ENCODE results near the gene CCDC192. TPM values are rescaled to one million over a fixed set of nuclear protein-coding genes. Genes with fewer than 3 reads are reported as not detected.

The CCDC192 gene
- total RNA-seq, 1 donor from 2014 or later, result 0.31 TPM

GRCh38 chr5:127980843-127981242, 277.7 kb downstream of the CCDC192 start:
- DNase-seq (ENCODE audit: extremely low spot score, unreplicated experiment), result no peak
- no peaks in the 10 kb centered on the region for H3K27me3 Mint-ChIP-seq
- no peaks in the 10 kb centered on the region for H3K9me3 Mint-ChIP-seq

DNA sequence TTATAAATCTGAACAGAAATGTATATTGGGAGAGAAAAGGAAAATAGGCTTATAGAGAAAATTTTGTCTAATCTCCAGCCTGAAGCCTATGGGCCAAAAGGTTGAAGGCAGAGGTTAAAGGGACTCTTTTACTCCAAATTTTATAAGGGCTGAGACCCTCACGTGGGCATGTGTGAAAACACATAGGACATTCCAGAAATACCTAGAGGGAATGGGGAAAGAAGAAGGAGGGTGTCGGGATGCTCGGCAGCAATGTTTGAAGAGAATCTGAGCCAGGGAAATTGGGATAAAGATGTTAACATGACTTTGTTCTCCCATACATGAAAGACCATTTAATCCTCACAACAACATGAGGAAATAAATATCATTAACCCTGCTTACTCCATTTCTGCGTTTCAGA, 278.3 kb downstream of the CCDC192 start:
- peaks cover 2% of the 10 kb centered on the region for H3K9me3 Mint-ChIP-seq
- no peaks in the 10 kb centered on the region for H3K27me3 Mint-ChIP-seq
- TF ChIP-seq, protein P1, sequence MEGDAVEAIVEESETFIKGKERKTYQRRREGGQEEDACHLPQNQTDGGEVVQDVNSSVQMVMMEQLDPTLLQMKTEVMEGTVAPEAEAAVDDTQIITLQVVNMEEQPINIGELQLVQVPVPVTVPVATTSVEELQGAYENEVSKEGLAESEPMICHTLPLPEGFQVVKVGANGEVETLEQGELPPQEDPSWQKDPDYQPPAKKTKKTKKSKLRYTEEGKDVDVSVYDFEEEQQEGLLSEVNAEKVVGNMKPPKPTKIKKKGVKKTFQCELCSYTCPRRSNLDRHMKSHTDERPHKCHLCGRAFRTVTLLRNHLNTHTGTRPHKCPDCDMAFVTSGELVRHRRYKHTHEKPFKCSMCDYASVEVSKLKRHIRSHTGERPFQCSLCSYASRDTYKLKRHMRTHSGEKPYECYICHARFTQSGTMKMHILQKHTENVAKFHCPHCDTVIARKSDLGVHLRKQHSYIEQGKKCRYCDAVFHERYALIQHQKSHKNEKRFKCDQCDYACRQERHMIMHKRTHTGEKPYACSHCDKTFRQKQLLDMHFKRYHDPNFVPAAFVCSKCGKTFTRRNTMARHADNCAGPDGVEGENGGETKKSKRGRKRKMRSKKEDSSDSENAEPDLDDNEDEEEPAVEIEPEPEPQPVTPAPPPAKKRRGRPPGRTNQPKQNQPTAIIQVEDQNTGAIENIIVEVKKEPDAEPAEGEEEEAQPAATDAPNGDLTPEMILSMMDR (conservative IDR thresholded peaks at IDR 0.05), result no peak
- peaks cover 2% of the 10 kb centered on the region for H3K36me3 Mint-ChIP-seq
- H3K4me3 Mint-ChIP-seq, result no peak overlapping the region
- DNase-seq (ENCODE audit: extremely low spot score, unreplicated experiment), result no peak
- peaks cover 20% of the 10 kb centered on the region for H3K4me1 Mint-ChIP-seq (ENCODE audit: unreplicated experiment)
- H3K27ac Mint-ChIP-seq, result no peak overlapping the region

More at GRCh38 chr5:127980843-127981242, 277.7 kb downstream of the CCDC192 start:
- Mint-ChIP-seq H3K4me3 (no peak overlapping the region), H3K4me1 (ENCODE audit: unreplicated experiment) (peaks cover 18% of the 10 kb centered on the region), H3K36me3 (no peaks in the 10 kb centered on the region), H3K27ac (no peak overlapping the region)
- TF ChIP-seq, protein P1 (conservative IDR thresholded peaks at IDR 0.05), result no peak

GRCh38 chr5:127985811-127986325, 282.7 kb downstream of the CCDC192 start:
- peaks cover 4% of the 10 kb centered on the region for H3K9me3 Mint-ChIP-seq
- H3K27me3 Mint-ChIP-seq, result no peaks in the 10 kb centered on the region
- TF ChIP-seq, protein P1 (conservative IDR thresholded peaks at IDR 0.05), result no peak
- H3K27ac Mint-ChIP-seq, result no peak overlapping the region
- H3K36me3 Mint-ChIP-seq, result peaks cover 3% of the 10 kb centered on the region
- H3K4me3 Mint-ChIP-seq, result no peak overlapping the region
- no peak for DNase-seq (ENCODE audit: extremely low spot score, unreplicated experiment)
- peaks cover 30% of the 10 kb centered on the region for H3K4me1 Mint-ChIP-seq (ENCODE audit: unreplicated experiment)

GRCh38 chr5:127987354-127988145, 284.4 kb downstream of the CCDC192 start:
- no peak for DNase-seq (ENCODE audit: extremely low spot score, unreplicated experiment)
- Mint-ChIP-seq H3K4me1 (ENCODE audit: unreplicated experiment) (peaks cover 17% of the 10 kb centered on the region), H3K4me3 (no peak overlapping the region), H3K27me3 (no peaks in the 10 kb centered on the region), H3K27ac (peak overlapping the region; percentile 60), H3K9me3 (peaks cover 4% of the 10 kb centered on the region), H3K36me3 (peaks cover 3% of the 10 kb centered on the region)
- TF ChIP-seq, protein P1 (conservative IDR thresholded peaks at IDR 0.05), result no peak

GRCh38 chr5:127988146-127988760, 285.1 kb downstream of the CCDC192 start:
- Mint-ChIP-seq H3K27me3 (no peaks in the 10 kb centered on the region), H3K4me3 (no peak overlapping the region), H3K36me3 (peaks cover 3% of the 10 kb centered on the region), H3K9me3 (peaks cover 4% of the 10 kb centered on the region), H3K4me1 (ENCODE audit: unreplicated experiment) (peaks cover 12% of the 10 kb centered on the region), H3K27ac (peak overlapping the region; percentile 60)
- no peak for DNase-seq (ENCODE audit: extremely low spot score, unreplicated experiment)
- TF ChIP-seq, protein P1 (conservative IDR thresholded peaks at IDR 0.05), result no peak

Other genes with a start within 250 kb of the CCDC192 start
- 75.1 and 102 TPM in 2 replicates for gene PRRC1, start 185.8 kb upstream of the CCDC192 start, total RNA-seq (ENCODE audit: low replicate concordance)
- gene CTXN3, start 54.3 kb upstream of the CCDC192 start, total RNA-seq (ENCODE audit: low replicate concordance), result 0.29 TPM in 1 of 2 replicates, not detected in the other

Data from type B pancreatic cell (in vitro differentiated cells).